SKM-1 (cell line): Measurements from ENCODE around the gene PPP2R2B.
A peak's percentile ranks its signal among the peaks of the same experiment; 100 is the strongest.

Source experiments
- DNase-seq: peaks from one replicate; lab custom pipeline; 2025; ENCODE audit not compliant: unreplicated experiment; lab: John Stamatoyannopoulos, UW

Gene PPP2R2B

DNA sequence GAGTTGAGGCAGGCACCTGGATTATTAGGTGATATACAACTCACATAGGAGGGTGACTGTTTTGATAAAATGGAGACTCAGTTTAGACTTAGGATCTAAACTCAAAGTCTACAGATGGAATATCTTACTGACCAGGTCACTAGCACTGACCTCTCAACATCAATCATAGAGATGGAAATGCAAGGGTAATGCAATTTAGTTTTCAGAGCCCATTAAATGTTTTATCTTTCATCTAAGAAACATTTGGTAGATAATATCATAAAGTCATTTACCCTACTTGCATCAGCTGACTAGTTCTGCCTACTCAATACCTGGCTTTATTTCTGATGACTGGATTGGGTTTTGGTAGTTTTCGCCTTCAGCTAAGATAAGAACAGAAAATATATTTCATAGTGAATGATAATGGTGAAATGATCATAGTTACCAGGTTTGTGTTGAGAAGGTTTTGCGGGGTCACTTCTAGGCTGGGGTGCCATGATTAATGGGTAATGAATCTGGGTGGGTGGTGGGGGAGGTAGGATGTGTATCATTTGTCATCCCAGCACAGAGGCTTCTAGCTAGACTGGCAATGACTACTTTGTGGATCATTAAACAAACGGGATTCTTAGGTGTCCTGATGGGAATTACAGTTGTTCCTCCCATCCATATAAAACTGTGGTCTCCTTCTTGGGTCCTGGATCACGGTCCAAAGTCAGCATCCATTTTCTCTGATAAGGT, 173.4 kb downstream of the PPP2R2B start:
- DNase-seq = no peak

GRCh38 chr5:146703899-146704298, 174.7 kb downstream of the PPP2R2B start:
- no peak for DNase-seq

DNA sequence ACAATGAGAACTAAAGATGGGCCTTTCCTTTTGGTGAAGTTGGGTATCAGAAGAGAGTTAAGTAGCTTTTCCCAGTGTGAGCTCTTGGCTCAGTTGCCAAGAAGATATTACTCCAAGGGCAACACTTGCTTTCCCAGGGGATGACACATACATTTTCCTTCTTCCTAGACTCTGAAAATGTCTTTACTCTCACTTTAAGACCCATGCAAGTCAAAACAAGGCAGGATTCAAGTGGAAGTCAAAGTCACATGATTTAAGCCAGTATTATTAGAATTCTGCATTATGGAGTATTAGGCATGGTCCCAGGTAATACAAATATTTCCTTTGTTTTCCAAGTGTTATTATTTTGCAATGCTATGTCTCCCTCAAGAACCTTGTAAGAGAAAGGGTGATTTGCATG, 175.1 kb downstream of the PPP2R2B start:
- no peak for DNase-seq

DNA sequence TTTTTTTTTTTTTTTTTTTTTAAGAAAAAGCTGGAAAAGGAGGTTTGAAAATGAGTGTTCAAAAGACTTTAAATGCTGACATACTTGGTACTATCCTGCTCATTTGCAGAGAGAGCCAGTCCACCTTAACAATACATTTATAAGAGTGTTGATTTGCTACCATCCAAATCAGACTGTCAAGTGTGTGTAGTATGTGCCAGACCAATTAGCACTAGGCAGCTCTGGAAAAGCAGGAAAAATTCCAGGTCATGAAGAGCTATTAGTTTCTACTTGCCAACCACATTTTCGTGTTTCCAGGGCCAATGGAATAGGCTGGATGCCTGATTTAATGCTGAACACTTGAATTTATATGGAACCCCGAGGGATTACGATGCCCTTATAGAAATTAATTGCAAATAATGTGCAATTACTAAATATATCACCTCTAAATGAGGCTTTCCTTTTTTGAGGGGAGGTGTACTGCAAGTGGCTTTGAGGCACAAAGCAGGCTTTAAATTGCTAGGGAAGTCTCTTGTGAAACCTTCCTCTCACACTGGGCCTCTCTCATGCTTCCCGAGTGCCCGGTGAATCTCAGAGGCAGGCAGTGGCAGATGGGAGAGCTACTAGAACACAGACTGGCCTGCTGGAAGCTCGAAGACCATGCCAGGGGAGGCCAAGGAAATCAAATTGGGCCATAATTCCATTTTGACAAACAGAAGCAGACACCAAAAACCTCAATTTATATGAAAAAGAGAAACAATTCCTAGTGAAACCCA, 178.7 kb downstream of the PPP2R2B start:
- no peak for DNase-seq

DNA sequence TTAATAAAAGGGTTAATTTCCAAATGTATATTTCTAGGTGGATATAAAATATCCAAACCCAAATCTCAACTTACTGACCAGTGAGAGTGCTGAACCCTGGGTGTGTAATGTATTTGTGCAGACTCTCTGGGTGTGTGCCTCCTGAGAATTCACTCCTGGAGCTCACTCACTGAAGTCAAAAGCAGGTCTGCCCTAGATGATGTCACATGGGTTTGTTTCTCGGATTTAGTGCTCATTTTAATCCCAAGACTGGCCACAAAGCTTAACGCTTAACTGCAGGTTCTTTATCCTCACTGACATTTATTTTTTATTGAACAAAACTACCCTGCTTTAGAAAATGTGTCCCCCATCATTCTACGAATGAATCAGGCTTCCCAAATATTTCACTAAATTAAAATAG, 179.4 kb downstream of the PPP2R2B start:
- no peak for DNase-seq

DNA sequence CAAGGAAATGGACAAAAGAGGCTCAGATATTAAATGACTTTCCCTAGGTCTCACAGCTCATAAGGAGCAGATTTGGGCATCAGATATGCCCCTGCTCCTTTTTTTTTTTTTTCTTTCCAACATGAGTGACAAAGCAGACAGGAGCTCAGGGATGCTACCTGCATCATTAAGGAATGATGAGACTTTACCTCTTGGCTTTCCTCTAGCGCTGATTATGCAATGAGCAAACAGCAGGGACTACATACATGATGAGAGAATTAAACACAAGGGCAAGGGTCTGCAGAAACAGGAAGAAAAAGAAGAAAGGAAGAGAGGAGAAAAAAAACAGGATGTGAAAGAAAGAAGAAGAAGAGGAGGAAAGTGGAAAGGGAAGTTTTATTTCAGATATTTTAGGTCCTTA, 179.9 kb downstream of the PPP2R2B start:
- no peak for DNase-seq

DNA sequence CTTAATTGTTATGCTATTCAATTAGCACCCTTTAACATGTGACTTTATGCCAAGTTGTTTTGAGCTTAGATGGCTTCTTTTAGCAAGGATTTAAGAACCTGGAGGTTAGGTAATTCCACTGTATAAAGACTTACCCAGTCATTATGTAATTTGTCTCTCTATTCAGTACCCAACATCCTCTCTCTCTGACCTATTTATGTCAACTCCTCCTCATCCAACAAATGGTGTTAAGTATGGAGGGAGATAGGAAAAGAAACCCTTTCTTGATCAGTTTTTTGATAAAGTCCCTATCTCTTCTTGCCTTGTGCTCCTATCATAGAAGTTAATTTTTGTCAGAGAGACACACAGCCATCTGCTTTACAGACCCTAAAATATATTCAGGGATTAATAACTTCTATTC, 181.3 kb downstream of the PPP2R2B start:
- no peak for DNase-seq

GRCh38 chr5:146695646-146696045, 182.9 kb downstream of the PPP2R2B start:
- DNase-seq = no peak

GRCh38 chr5:146690880-146691355, 187.6 kb downstream of the PPP2R2B start:
- no peak for DNase-seq

- DNase-seq = no peak
Measured at GRCh38 chr5:146687630-146688029, 190.9 kb downstream of the PPP2R2B start.

DNA sequence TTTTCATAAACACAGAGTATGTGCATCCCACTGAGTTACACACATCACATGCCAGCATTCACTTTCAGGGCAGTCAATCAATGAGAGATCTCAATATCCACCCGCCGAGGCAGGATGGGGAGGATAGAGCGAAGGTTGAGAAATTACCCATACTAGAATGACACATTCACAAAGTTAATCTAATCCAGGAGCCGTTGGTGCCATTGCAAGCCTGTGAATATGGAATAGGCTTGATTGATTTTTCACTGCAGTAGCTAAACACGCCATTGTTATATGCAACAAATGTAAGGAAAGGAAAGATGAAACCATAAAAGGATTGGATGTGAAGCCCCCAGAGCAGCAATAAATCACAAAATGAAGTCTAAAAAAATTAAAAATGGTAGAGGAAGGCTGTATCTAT, 194.7 kb downstream of the PPP2R2B start:
- no peak for DNase-seq

GRCh38 chr5:146682899-146683532, 195.5 kb downstream of the PPP2R2B start:
- DNase-seq = no peak

DNA sequence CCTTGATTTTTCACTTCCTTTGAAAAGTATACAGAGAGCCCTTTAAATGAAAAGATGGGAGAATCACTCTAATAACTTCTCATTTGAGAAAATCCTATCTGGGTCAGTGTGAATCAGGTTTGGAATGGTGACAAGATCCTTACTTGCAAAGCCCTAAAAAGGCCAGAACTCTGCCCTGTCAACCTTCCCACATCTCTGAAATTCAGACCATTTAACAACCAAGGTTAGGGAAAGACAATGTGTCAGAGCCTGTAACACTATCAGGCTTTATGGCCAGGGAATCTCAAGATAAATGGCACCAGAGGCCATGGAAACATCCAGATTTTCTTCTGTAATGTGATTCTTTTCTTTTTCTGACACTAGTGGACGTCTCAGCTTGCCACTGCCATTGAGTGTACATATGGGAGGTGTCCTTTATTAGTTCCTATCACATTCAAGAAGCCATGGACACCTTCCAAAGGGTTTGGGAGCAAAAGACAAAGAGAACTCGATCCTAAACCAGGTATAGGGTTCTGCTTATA, 196.9 kb downstream of the PPP2R2B start:
- DNase-seq = no peak

DNA sequence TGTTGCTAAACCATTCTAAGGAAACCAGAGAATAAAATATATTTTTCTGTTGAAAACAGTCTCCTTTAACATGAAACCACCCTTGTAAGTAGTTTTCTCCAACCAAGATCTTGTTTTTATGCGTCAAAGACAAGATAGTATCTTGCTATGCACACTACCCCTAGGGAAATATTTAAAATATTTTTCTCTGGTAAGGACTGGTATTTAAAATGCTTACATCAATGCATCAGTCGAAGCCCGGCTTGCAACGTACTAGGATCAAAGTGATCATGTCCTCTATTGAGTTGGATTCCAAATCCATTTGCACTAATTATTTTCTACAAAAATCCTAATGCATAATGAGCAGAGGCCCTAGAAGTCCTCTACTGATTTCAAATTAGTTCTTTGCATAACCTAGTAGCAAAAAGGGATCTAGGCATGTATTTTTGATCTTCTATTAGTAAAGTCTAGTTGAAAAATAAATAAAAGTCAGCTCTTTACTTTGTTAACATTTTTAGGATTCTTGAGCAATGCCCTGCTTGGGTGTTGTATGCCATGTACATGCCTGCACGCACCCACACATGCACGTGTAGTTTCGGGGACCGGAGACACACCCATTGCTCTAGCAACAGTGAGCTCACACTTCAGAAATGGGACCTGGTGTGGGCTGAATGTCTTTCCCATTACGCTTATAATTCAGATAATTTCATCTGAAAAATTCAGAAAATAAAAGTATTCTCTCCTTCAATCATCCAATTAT, 197.5 kb downstream of the PPP2R2B start:
- no peak for DNase-seq

- no peak for DNase-seq
Measured at GRCh38 chr5:146675636-146676035, 202.9 kb downstream of the PPP2R2B start.

DNA sequence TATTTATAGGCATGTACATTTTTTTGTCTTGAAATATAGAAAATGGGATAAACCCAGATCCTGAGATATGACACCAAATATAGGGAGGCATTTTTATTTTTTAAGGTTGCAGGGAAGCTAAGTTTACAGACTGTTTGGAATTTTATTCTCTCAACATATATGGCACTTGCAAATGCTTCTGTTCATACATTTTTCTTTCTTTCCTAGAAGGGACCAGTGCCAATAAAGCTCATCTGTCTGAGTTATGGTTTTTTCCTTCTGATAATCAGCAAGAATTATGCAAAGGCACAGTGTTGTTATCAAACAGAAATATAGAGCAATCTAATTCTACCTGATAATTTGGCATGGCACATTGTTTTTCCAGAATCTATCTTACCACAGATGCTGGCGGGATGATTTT, 205.7 kb downstream of the PPP2R2B start:
- DNase-seq = no peak

GRCh38 chr5:146671561-146672295, 206.8 kb downstream of the PPP2R2B start:
- no peak for DNase-seq

GRCh38 chr5:146669656-146670055, 208.9 kb downstream of the PPP2R2B start:
- DNase-seq = no peak

DNA sequence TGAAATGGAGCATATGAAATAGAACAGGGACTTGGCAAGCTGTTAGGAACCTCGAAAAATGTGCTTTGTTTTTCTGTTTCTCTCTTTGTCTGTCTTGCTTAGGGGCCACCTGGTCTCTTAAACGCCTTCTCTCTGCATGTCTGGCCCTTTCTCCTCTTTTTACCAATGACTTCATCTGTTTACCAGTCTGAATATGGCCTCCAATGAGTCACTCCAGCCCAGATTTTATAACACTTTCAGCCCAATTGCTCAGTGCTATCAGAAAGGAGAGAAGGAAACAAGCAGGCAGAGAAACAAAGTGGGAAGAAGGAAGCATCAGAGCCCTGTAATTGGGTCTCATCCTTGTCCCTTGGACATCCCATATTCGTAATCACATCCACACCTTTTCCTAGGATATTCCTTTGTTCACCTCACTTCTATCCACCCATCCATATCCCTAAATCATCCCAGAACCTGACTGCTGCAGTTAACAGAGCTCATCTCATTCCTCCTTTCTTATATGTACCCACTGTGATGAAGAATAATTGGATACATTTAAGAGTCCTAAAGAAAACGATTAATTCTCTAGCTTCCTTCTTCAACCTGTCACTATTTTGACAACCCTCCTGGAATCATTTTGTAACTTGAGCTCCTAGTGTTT, 210.8 kb downstream of the PPP2R2B start:
- no peak for DNase-seq

DNA sequence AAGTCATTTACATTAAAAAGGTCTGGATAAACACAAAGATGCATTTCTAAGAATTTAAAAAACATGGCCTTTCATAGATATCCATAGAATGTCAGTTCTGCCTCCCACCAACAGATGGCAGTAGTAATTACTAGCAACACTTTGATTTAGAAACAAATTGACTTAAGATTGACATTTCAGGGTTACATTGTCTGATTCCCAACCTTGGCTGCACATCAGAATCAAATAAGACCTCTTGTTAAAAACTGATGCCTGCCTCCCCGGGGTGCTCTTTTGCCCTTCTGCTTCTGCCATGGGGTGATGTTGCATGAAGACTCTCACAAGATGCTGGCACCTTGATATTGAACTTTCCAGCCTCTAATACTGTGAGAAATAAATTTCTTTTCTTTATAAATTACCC, 216.3 kb downstream of the PPP2R2B start:
- peak; percentile 3 for DNase-seq
